OCI-LY7 (cell line): ENCODE data around the gene ARHGAP4. TPM values are rescaled to one million over a fixed set of nuclear protein-coding genes. Genes with fewer than 3 reads are reported as not detected.

Experiments used
- BruUV-seq: library from RNA; stranded (reverse); fragments of 400-500 nt; replicated peaks from 2 replicates; lab custom pipeline; 2021; lab: Mats Ljungman, UMichigan
- CTCF ChIA-PET: fragments of 300-600 bp; sonication (Branson Sonifier 250); formaldehyde crosslinking; loops from one replicate; lab custom pipeline; 2022; ENCODE audit warnings: antibody characterized with exemption; ENCODE audit not compliant: unreplicated experiment; lab: Charles Lee
- POLR2A ChIA-PET: fragments of 300-600 bp; sonication (Branson Sonifier 250); formaldehyde crosslinking; loops from one replicate; lab custom pipeline; 2022; ENCODE audit warnings: antibody characterized with exemption; lab: Charles Lee
- DNase-seq: peaks from one replicate; pipeline ENCODE4 v3.0.0-alpha.2; 2015; ENCODE audit warnings: low spot score
- H2AFZ ChIP-seq: fragments of 200-600 bp; sonication (generic), shearing (Covaris generic); 2 replicates; pipeline ENCODE4 v1.6.1; 2014; ENCODE audit warnings: mild to moderate bottlenecking, antibody characterized with exemption, low read length, moderate library complexity
- H3K27ac ChIP-seq: fragments of 200-600 bp; sonication (generic); 2 replicates; pipeline ENCODE4 v1.5.1; 2014; ENCODE audit warnings: mixed run types, low read depth, mild to moderate bottlenecking, moderate library complexity, low read length, inconsistent platforms; ENCODE audit not compliant: poor library complexity, severe bottlenecking
- H3K36me3 ChIP-seq: fragments of 200-600 bp; sonication (generic); 2 replicates; pipeline ENCODE4 v1.6.1; 2014; ENCODE audit warnings: mild to moderate bottlenecking, antibody characterized with exemption, low read length, moderate library complexity, mixed read lengths; ENCODE audit not compliant: insufficient read depth
- H3K4me1 ChIP-seq: fragments of 200-600 bp; sonication (generic); 2 replicates; pipeline ENCODE4 v1.5.1; 2014; ENCODE audit warnings: mild to moderate bottlenecking, low read length; ENCODE audit not compliant: insufficient read depth, poor library complexity, severe bottlenecking
- H3K4me2 ChIP-seq: fragments of 200-600 bp; sonication (generic); 2 replicates; pipeline ENCODE4 v1.6.1; 2014; ENCODE audit warnings: mild to moderate bottlenecking, low read length
- H3K4me3 ChIP-seq: fragments of 200-600 bp; sonication (generic); 2 replicates; pipeline ENCODE4 v1.5.1; 2014; ENCODE audit warnings: mild to moderate bottlenecking, low read depth, low read length; ENCODE audit not compliant: poor library complexity, severe bottlenecking
- H3K79me2 ChIP-seq: fragments of 200-600 bp; sonication (generic); 2 replicates; pipeline ENCODE4 v1.6.1; 2016; ENCODE audit warnings: low read depth, mild to moderate bottlenecking, low read length, moderate library complexity, mixed read lengths; ENCODE audit not compliant: insufficient read depth
- H3K9me2 ChIP-seq: fragments of 200-600 bp; sonication (generic); 2 replicates; pipeline ENCODE4 v1.6.1; 2016; ENCODE audit warnings: mild to moderate bottlenecking, low read length, mixed read lengths; ENCODE audit not compliant: insufficient read depth
- H3K9me3 ChIP-seq: fragments of 200-600 bp; sonication (generic); 2 replicates; pipeline ENCODE4 v1.6.1; 2014; ENCODE audit warnings: mild to moderate bottlenecking, mixed run types, low read length, mixed read lengths
- H4K20me1 ChIP-seq: fragments of 200-600 bp; sonication (generic); 2 replicates; pipeline ENCODE4 v1.6.1; 2014; ENCODE audit warnings: mild to moderate bottlenecking, antibody characterized with exemption, low read length, moderate library complexity, mixed read lengths; ENCODE audit not compliant: insufficient read depth
- CTCF ChIP-seq: fragments of 200-600 bp; sonication (generic); conservative IDR thresholded peaks from 2 replicates; pipeline ENCODE4 v1.5.1; 2014; ENCODE audit warnings: mild to moderate bottlenecking, antibody characterized with exemption, low read length, moderate library complexity, mixed read lengths
- EZH2phosphoT487 ChIP-seq: fragments of 200-600 bp; sonication (generic); IDR thresholded peaks from 2 replicates; pipeline ENCODE4 v1.6.1; 2018; ENCODE audit warnings: low read depth, borderline replicate concordance, mild to moderate bottlenecking, mixed run types, antibody characterized with exemption, low read length, moderate library complexity, mixed read lengths
- intact Hi-C: fragments of 100-400 bp; cut with micrococcal nuclease; formaldehyde crosslinking; loops from one replicate; pipeline ENCODE4 v1.10.0; 2022; ENCODE audit not compliant: unreplicated experiment
- total RNA-seq, 2 experiments: library from RNA; depleted of rRNA in 1 of 2; stranded (reverse); fragments of >200 nt in 1 of 2; shearing (Covaris generic) in 1 of 2; gene quantifications; 2 replicates each; pipeline ENCODE4 v1.2.3, GENCODE V29; 2014 to 2022

Gene ARHGAP4
- total RNA-seq, 2 experiments from 2014 or later, result 126 to 128 TPM

- peak overlapping the region; percentile 78 for H3K4me3 ChIP-seq
- BruUV-seq, result no TSS peak
- no peaks in the 10 kb centered on the region for H3K9me2 ChIP-seq
- ChIA-PET CTCF (interaction anchor here (1.1 to 1.4 kb wide), 2 partner anchors 22 to 42 kb away, joined by 3 read pairs; no protein-coding TSS in a partner anchor), POLR2A (interaction anchor here (0.7 to 5.4 kb wide), 6 partner anchors 9 to 250 kb away, joined by 3 to 33 read pairs (median 3); partner anchors contain the start of gene ARHGAP4)
- H3K4me1 ChIP-seq, result peaks cover 37% of the 10 kb centered on the region
- H2AFZ ChIP-seq, result no peak overlapping the region
- TF ChIP-seq CTCF (peak; percentile 59; the same call in 1 of the 2 replicates), EZH2phosphoT487 (no peak)
- peak overlapping the region; percentile 100 for H3K4me2 ChIP-seq
- intact Hi-C loops, result loop anchor here (5.0 kb wide), 1 partner anchor 176 kb away; the partner anchor contains the start of genes IDH3G and SSR4
- H3K36me3 ChIP-seq, result peaks cover 61% of the 10 kb centered on the region
- H3K27ac ChIP-seq, result peak overlapping the region; percentile 89
- peaks cover 14% of the 10 kb centered on the region; the same call in 1 of the 2 replicates for H4K20me1 ChIP-seq
- H3K9me3 ChIP-seq, result no peaks in the 10 kb centered on the region
- H3K79me2 ChIP-seq, result peaks cover 76% of the 10 kb centered on the region
- peak; percentile 82 for DNase-seq
These were observed 42.7 kb upstream of the ARHGAP4 start for GRCh38 chrX:153968754-153969124.

GRCh38 chrX:153968255-153968654, 42.2 kb upstream of the ARHGAP4 start:
- H3K4me1 ChIP-seq, result peaks cover 33% of the 10 kb centered on the region
- H3K9me2 ChIP-seq, result no peaks in the 10 kb centered on the region
- no peak for DNase-seq
- peaks cover 14% of the 10 kb centered on the region; the same call in 1 of the 2 replicates for H4K20me1 ChIP-seq
- BruUV-seq, result no TSS peak
- peak overlapping the region; percentile 89 for H3K27ac ChIP-seq
- POLR2A ChIA-PET, result interaction anchor here (0.5 to 5.4 kb wide), 5 partner anchors 8 to 249 kb away, joined by 3 to 33 read pairs (median 3); partner anchors contain the start of gene ARHGAP4
- TF ChIP-seq CTCF, result no peak
- TF ChIP-seq EZH2phosphoT487, result no peak
- CTCF ChIA-PET, result interaction anchor here (0.7 to 1.6 kb wide), 5 partner anchors 21 to 43 kb away, joined by 3 to 5 read pairs (median 3); partner anchors contain the start of gene RENBP
- H2AFZ ChIP-seq, result no peak overlapping the region
- H3K9me3 ChIP-seq, result no peaks in the 10 kb centered on the region
- intact Hi-C loops, result loop anchor here (5.0 kb wide), 1 partner anchor 176 kb away; the partner anchor contains the start of genes IDH3G and SSR4
- peaks cover 79% of the 10 kb centered on the region for H3K79me2 ChIP-seq
- peak overlapping the region; percentile 100 for H3K4me2 ChIP-seq
- H3K4me3 ChIP-seq, result peak overlapping the region; percentile 78
- peaks cover 66% of the 10 kb centered on the region for H3K36me3 ChIP-seq
